Type B pancreatic cell (in vitro differentiated cells): ENCODE measurements around the gene MYO1E. TPM values are rescaled to one million over a fixed set of nuclear protein-coding genes. Genes with fewer than 3 reads are reported as not detected.

ENCODE experiments used
- DNase-seq: peaks from one replicate; pipeline ENCODE4 v3.0.0; 2021; ENCODE audit warnings: mixed read lengths; ENCODE audit not compliant: unreplicated experiment; ENCODE audit errors: extremely low spot score
- H3K27ac Mint-ChIP-seq: 2 replicates; pipeline ENCODE4 v1.8.0; 2021; ENCODE audit warnings: mild to moderate bottlenecking, mixed read lengths
- H3K27me3 Mint-ChIP-seq: 2 replicates; pipeline ENCODE4 v1.8.0; 2021; ENCODE audit warnings: mixed read lengths
- H3K36me3 Mint-ChIP-seq: 2 replicates; pipeline ENCODE4 v1.8.0; 2021; ENCODE audit warnings: mixed read lengths
- H3K4me1 Mint-ChIP-seq: one replicate; pipeline ENCODE4 v1.8.0; 2021; ENCODE audit warnings: mixed read lengths; ENCODE audit not compliant: unreplicated experiment
- H3K4me3 Mint-ChIP-seq: 2 replicates; pipeline ENCODE4 v1.8.0; 2021; ENCODE audit warnings: mild to moderate bottlenecking, mixed read lengths
- H3K9me3 Mint-ChIP-seq: 2 replicates; pipeline ENCODE4 v1.8.0; 2021; ENCODE audit warnings: mixed read lengths
- total RNA-seq: library from RNA; stranded (reverse); gene quantifications from 2 replicates; pipeline ENCODE4 v1.2.1, GENCODE V29; 2021; ENCODE audit warnings: low replicate concordance
- TF ChIP-seq, protein P1 (sequence below): fragments of 200-600 bp; sonication (generic); conservative IDR thresholded peaks from 2 replicates; pipeline ENCODE4 v1.5.0; 2021; ENCODE audit warnings: antibody characterized with exemption, mild to moderate bottlenecking

The MYO1E gene
- total RNA-seq, 1 donor from 2014 or later = 55.6 TPM

DNA sequence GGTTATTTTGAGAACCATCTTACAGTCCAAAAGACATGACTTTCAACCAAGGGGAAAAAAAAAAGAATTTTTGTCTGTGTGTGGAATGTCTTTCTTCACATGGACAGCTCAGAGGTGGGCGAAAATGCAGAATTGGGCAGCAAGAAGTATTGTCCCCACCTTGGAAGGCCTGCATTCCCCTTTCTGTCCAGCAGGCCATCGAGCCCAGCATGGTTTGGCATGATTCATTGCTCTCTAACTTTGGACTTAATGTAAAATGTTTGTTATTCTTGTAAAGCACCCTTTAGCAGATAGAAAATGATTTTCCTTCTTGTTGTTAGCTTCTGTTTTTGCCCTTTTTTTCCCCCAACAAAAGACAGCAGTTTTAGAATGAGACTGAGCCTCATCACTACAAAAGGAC is 12.4 kb downstream of the MYO1E start:
- Mint-ChIP-seq H3K9me3 (no peaks in the 10 kb centered on the region), H3K27me3 (peaks cover 4% of the 10 kb centered on the region), H3K4me1 (no peaks in the 10 kb centered on the region), H3K27ac (no peak overlapping the region), H3K36me3 (no peaks in the 10 kb centered on the region), H3K4me3 (no peak overlapping the region)
- TF ChIP-seq, protein P1, sequence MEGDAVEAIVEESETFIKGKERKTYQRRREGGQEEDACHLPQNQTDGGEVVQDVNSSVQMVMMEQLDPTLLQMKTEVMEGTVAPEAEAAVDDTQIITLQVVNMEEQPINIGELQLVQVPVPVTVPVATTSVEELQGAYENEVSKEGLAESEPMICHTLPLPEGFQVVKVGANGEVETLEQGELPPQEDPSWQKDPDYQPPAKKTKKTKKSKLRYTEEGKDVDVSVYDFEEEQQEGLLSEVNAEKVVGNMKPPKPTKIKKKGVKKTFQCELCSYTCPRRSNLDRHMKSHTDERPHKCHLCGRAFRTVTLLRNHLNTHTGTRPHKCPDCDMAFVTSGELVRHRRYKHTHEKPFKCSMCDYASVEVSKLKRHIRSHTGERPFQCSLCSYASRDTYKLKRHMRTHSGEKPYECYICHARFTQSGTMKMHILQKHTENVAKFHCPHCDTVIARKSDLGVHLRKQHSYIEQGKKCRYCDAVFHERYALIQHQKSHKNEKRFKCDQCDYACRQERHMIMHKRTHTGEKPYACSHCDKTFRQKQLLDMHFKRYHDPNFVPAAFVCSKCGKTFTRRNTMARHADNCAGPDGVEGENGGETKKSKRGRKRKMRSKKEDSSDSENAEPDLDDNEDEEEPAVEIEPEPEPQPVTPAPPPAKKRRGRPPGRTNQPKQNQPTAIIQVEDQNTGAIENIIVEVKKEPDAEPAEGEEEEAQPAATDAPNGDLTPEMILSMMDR = peak; percentile 65
- DNase-seq = no peak

DNA sequence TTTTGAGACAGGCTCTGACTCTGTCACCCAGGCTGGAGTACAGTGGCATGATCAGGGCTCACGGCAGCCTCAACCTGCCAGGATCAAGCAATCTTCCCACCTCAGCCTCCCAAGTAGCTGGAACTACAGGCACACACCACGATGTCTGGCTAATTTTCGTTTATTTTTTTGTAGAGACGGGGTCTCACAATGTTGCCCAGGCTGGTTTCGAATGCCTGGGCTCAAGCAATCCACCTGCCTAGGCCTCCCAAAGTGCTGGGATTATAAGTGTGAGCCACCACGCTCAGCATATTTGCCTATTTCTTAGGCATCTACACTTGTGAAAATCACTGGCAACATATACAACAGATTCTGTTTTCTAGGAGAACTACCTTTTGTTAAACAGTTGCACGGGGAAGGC is 16.9 kb downstream of the MYO1E start:
- H3K36me3 Mint-ChIP-seq = no peaks in the 10 kb centered on the region
- peaks cover 9% of the 10 kb centered on the region for H3K4me1 Mint-ChIP-seq
- no peaks in the 10 kb centered on the region for H3K9me3 Mint-ChIP-seq
- peaks cover 4% of the 10 kb centered on the region for H3K27me3 Mint-ChIP-seq
- no peak for DNase-seq
- TF ChIP-seq, protein P1 = no peak
- no peak overlapping the region for H3K27ac Mint-ChIP-seq
- no peak overlapping the region for H3K4me3 Mint-ChIP-seq

DNA sequence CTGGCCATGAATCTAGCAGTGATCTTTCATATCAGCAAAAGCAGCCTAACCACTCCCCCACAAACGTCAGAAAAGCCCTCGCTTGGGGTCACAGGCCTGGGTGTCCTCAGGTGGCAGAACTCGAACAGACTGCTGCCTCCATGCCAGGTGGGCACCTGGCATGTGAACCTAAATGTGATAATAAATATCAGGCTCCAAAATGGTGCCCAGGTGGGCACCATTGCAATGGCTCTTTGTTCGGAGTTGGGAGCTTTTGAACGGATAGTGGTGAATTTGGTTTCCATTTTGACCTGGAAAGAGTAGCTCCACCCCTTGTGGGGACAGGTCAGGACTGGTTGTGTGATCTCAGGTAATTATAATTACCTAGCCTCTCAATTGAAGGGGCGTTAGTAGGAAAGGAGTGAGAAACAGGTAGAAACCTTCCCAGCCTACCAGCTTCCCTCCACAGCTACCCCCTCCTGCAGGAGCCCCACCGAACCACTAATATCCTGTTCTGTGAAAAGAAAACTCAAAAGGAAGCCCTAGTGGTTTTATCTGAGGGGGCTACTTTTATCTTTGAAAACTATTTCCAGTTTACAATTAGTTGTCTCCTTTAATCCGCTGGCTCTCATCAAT is 18.1 kb downstream of the MYO1E start:
- DNase-seq = no peak
- Mint-ChIP-seq H3K4me1 (peaks cover 15% of the 10 kb centered on the region), H3K4me3 (no peak overlapping the region), H3K27ac (no peak overlapping the region), H3K27me3 (peaks cover 4% of the 10 kb centered on the region), H3K9me3 (peaks cover 5% of the 10 kb centered on the region), H3K36me3 (peaks cover 4% of the 10 kb centered on the region)
- TF ChIP-seq, protein P1 = no peak

DNA sequence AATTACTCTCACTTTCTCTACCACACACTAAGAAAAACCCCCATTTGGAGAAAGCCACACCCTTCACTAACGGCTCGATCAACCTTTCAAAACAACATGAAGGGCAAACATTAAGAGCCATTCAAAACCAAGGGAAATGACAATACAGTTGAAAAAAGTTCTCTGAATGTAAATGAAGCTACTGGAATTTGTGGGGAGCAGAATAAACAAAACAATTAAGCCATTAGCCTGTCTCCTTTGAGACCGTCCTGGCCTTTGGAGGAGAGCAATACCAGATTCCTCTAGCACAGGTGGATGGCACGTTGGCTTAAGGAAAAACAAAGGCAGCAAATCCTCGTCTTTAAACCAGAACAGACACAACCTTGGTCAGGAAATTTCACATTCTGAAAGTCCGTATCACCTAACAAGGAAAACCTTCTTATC is 18.7 kb downstream of the MYO1E start:
- no peak overlapping the region for H3K4me3 Mint-ChIP-seq
- H3K4me1 Mint-ChIP-seq = peaks cover 15% of the 10 kb centered on the region
- H3K27me3 Mint-ChIP-seq = peaks cover 4% of the 10 kb centered on the region
- peaks cover 4% of the 10 kb centered on the region for H3K36me3 Mint-ChIP-seq
- peaks cover 5% of the 10 kb centered on the region for H3K9me3 Mint-ChIP-seq
- DNase-seq = no peak
- TF ChIP-seq, protein P1 = no peak
- no peak overlapping the region for H3K27ac Mint-ChIP-seq

DNA sequence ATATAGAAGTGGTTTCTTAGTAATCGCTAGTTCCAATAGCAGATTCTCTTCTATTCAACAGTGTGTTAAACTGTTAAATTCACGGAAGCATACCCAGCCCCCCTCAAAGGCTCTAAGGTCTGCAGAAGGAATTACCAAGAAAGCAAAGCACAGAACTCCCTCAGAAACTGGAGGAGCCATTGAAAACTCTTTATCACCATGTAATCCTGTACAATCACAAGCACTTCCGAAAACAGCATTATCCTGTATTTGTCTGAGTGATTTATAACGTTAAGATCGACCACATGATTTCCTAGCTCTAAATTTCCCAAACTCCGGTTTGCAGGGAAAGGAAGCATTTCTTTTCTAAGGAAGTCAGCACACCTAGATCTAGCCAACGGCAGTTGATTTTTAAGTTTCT is 20.0 kb downstream of the MYO1E start:
- no peak for DNase-seq
- Mint-ChIP-seq H3K4me1 (peaks cover 15% of the 10 kb centered on the region), H3K36me3 (peaks cover 4% of the 10 kb centered on the region), H3K27ac (no peak overlapping the region), H3K4me3 (no peak overlapping the region), H3K27me3 (peaks cover 2% of the 10 kb centered on the region), H3K9me3 (peaks cover 5% of the 10 kb centered on the region)
- TF ChIP-seq, protein P1 = no peak
